ENCODE data around the gene FRMPD1.
"Not testable (repeated sequence)": the region's sequence is repeated elsewhere in the genome, so short reads cannot be mapped to it uniquely, and the experiment has no call there.

The FRMPD1 gene, protein sequence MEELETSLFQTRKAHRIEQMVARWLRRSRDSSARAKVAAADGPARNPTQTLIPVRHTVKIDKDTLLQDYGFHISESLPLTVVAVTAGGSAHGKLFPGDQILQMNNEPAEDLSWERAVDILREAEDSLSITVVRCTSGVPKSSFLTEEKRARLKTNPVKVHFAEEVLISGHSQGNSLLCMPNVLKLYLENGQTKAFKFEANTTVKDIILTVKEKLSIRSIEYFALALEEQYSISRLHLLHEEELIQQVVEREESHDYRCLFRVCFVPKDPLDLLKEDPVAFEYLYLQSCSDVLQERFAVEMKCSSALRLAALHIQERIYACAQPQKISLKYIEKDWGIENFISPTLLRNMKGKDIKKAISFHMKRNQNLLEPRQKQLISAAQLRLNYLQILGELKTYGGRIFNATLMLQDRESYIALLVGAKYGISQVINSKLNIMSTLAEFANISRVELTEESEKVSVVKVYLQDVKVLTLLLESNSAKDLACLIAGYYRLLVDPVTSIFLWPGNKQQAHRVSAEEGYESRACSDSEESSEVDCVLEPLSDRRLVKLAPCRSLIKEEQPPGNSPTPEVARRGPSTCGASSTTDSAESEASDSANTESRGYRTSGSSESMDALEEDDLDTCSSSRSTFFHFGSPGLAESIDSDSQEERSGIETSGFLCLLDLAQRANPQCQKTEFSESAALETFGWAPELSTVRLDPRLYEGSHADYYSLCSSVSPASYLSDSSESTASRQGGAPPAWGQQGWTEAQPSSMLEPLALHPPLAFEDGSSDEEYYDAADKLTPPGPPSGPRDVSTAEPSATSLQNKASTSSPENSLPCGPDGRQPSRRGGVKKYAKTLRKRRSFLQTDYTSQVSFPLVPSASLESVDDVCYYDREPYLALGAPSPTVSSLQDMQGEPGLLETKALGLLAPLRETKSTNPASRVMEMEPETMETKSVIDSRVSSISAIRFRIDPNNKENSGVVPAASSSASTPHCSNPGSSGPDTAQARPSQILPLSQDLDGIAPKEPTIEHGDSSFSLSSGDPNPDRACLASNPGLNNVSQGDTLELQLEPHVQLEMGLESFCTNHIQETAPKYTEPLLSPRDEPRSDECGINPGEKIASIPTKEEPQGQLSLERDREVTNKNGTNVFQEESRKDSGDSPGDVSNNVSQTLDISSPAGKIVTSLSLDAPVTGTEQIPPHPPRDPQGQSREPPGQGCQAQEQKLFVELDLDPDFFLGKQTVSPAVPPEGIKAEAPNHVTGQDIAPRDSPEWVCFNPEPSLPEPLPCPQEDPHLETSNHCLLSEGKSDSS (N-terminal part only)

DNA sequence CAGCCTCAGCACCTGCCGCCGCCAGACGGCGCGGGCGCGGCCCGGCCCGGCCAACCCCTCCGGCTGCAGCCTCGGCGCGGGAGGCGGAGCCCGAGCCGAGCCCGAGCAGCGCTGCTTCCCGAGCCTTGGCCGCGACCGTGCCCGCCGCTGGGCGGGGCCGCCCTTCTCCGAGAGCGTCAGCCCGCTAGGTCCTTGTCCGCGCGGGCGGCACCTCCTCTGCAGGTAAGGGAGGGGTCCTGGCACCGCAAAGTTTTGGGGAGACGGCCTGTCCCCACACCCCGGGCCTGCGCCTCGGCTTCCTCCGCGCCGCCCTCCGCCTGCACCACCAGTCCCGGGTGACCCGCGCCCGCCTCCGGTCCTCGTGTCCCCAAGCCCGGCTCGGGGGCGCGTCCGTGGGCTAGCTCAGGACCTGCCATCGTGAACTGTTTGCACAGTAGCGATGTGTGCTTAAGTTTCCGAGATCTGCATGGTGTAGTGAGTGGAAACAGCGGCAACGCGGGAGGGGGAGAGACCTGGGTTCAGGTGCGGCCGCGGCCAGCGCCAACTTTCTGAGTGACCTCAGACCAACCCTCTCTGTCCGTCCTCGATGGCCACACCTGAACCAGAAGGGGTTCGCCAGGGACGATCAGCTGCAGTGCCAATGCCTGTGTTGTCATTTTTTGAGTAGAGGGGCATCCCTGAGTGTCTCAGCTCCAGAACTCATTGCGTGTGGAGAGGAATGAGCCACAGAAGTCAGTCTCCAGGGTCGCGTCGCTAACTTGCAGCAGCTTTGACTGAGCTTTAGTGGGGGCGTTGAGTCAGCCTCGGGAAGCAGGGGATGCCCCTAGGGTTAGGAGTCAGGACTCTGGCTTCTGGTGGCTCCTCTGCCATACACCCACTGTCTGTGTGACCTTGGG is at the start of gene FRMPD1:
TSS of gene FRMPD1 (plus strand) at position 82 of the 896 bp plus-strand sequence. CDS start 41,688 bp downstream, outside the sequence.
- peak; percentile 26 for DNase-seq (ENCODE audit: low read depth)

DNA sequence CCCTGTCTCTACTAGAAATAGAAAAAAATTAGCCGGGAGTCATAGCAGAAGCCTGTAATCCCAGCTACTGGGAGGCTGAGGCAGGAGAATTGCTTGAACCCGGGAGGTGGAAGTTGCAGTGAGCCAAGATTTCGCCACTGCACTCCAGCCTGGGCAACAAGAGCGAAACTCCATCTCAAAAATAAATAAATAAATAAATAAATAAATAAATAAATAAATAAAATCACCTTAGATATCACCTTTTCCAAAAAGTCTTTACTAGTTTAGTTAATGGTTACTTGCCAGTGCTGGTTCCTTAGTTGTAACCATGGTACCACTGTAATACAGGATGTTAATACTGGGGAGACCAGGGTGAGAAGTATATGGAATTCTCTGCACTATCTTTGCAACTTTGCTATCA is 48.7 kb upstream of the FRMPD1 start:
- DNase-seq (ENCODE audit: low read depth): not testable (repeated sequence)

DNA sequence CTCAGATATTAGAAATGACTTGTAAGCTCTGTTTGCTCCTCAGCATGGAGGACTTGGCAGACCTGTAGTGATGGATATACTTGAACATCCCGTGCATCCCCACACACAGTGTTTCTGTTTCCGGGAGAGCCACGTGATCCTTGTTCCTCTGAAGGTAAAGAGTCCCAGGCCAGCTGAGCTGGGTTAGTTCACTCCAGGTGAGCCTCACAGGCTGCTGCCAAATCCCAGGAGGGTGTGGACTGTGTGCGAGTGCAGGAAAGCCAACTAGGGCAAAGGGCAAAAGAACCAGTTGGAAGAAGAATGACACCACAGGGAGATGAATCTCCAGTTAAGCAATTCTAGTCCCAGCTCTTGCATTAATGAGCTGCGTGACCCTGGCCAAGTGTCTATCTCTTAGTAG is 47.9 kb upstream of the FRMPD1 start:
- DNase-seq (ENCODE audit: low read depth): no peak

DNA sequence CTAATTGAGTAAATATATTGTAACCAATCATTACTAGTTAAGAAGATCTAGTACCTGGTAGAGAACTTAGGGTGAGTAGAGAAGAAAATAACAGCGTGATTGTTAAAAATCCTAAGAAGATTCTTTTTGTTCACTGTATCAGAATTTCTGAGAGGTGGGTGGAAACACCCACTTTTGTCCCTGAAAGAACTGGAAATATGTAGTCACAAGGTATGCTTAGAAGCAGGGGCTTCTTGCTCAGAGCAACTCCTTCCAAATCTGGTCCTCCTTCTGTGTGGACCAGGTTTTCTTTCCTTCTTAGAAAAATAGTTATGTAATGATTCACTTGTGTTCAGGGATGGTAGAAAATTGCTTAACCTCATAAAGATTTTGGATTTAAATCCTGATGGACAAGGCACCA is 46.5 kb upstream of the FRMPD1 start:
- no peak for DNase-seq (ENCODE audit: low read depth)

DNA sequence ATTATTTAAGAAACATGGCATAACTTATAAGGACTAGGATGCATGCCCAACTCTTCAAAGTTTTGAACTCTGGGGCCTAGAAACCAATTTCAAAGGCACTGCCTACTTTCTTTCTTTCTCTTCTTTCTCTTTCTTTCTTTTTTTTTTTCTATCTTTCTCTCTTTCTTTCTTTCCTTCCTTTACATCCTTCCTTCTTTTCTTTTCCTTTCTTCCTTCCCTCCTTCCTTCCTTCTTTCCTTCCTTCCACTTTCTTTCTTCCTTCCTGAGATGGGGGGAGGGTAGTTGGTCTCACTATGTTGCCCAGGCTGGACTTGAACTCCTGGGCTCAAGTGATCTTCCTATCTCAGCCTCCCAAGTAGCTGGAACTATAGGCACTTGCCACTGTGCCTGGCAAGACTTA is 42.5 kb upstream of the FRMPD1 start:
- no peak for DNase-seq (ENCODE audit: low read depth)

DNA sequence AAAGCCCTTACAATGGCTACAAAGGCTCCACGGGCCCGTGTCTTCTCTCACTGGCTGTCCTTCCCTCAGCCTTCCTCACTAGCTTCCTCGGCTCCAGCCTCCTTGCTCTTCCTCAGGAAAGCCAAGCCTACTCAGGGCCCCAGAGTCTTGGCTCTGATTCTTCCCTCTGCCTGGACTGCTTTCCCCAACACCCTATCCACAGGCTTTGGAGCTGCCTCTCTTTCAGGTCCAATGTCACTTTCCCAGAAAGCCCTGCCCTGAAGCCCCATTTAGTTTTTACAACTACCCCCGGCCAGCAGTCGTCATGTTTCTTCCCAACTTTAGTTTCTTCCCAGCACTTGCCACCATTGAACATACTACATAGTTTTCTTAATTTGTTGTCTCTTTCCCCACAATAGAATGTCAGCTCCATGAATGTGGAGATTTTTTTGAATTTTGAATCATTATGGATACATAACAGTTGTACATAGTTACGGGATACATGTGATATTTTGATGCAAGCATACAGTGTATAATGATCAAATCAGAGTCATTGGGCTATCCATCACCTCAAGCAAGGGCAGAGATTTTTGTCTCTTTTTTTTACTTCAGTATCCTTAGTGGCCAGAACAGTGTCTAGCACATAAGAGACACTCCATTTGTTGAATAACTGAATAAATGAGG is 40.9 kb upstream of the FRMPD1 start:
- no peak for DNase-seq (ENCODE audit: low read depth)

DNA sequence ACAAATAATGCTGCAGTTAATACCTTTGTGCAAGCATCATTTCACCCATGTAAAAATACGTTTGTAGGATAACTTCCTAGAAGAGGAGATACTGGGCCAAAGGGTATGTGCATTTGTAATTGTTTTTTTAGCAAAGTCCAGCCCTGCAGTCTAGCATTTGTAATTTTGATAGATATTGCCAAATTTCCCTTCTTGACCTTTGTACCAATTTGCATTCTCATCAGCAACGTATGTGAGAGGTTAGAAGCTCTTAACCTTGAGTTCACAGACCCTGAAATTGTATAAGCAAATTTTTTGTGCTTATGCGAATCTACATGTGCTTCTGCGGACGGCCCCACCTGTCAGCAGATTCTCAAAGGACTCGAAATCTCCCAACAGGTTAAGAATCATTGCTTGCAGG is 39.7 kb upstream of the FRMPD1 start:
- no peak for DNase-seq (ENCODE audit: low read depth)

DNA sequence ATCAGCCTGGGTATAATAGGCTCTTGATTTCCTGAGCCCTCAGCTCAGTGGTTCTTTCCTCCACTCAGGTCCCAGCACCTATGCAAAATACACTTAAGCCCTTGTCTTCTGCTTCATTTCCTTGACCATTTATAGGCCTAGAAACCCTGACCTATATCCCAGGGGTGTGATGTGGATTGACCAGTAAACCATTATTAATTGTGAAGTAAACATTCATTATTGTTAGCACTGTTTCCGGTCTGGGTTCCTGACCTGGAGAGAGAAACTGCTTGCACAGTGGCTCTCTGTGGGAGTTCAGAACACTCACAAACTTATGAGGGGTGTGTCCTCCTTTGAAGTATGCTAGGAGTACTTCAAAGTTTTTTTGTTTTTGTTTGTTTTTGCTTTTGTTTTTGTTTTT is 38.8 kb upstream of the FRMPD1 start:
- no peak for DNase-seq (ENCODE audit: low read depth)

DNA sequence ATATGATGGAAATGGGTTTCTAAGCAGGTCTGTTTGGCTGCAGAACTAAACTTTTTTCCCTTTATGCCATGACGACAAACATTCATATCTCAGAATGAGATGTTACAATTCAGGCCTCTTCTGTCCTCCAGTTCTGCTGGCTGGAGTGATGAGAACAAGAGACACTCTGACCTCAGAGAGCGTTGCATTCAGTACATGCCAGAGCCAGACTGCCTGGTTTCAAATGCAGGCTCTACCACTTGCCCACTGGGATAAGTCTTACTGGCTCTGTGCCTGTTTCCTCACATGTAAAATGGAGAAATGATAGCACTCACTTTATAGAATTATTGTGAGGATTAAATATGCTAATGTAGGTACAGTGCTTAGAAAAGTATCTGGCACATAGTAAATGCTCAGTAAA is 33.6 kb upstream of the FRMPD1 start:
- DNase-seq (ENCODE audit: low read depth): peak; percentile 56

DNA sequence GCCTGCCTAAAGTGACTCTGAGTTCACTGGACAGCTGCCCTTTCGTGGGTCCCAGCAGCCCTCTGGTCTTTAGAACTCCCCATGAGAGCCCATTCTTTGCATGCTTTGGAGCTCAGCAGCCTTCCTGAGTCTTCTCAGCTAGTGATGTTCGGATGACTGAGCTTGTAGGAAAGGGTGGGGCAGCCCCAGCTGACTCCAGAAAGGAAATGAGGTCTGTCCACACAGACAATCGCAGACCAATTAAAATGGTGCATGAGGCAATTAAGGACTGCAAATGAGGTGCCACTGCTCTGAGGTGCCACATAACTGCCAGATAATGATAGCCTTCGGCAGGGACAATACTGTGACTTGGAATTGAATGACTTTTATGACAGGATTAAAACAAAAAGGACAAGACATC is 32.9 kb upstream of the FRMPD1 start:
- peak; percentile 38 for DNase-seq (ENCODE audit: low read depth)

DNA sequence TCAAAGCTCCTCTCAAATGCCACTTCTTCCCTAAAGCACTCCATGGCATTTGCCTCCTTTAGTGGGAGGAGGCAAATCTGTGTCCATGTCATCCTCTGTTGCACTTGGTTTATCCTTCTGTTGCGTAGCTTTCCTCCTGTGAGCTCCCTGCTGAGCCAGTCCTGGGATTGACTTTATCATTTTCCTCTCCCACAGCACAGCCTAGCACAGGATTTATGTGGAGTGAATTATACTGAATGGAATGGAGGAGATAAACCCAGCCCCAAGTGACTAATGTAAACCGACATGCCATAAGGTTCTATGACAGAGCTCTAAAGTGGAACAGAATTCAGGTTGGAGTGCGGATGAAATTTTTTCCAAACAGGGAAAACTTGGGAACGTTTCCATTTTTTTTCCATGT is 31.9 kb upstream of the FRMPD1 start:
- peak; percentile 96 for DNase-seq (ENCODE audit: low read depth)

DNA sequence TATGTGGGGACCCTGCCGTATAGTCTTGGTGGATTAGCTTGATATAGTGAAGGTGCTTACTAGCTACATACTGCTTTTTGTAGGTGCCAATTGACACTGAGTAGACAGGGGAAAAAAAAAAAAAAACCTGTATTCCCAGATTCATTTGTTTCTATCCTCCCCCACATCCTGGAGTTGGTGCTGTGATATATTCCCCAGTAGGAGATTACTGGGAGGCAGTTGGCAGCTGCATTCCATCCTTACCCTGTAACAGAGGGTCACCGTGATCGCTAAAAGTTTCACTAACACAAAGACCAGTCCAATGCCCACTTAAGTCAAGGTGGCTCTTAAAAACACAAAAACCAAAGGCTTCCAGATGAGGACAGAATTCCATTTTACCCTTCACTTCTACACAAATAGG is 30.9 kb upstream of the FRMPD1 start:
- DNase-seq (ENCODE audit: low read depth): peak; percentile 58

DNA sequence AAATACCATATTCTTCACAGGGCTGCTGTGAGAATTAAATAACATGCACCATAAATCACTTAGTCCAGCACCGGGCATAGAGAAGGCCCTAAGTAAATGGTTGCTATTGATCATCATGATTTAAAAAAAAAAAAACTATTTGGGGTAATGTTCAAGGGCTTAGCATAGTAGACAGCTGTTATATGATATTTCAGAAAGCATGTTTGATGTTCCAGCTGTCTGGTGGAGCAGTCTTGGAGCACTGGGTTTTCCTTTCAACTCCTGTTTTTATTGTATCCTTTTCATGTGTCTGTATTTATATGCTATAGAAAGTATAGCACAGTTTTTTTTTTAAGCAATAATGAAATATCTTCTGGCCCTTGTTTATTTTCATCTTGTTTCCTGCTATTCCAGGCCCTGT is 30.4 kb upstream of the FRMPD1 start:
- no peak for DNase-seq (ENCODE audit: low read depth)

DNA sequence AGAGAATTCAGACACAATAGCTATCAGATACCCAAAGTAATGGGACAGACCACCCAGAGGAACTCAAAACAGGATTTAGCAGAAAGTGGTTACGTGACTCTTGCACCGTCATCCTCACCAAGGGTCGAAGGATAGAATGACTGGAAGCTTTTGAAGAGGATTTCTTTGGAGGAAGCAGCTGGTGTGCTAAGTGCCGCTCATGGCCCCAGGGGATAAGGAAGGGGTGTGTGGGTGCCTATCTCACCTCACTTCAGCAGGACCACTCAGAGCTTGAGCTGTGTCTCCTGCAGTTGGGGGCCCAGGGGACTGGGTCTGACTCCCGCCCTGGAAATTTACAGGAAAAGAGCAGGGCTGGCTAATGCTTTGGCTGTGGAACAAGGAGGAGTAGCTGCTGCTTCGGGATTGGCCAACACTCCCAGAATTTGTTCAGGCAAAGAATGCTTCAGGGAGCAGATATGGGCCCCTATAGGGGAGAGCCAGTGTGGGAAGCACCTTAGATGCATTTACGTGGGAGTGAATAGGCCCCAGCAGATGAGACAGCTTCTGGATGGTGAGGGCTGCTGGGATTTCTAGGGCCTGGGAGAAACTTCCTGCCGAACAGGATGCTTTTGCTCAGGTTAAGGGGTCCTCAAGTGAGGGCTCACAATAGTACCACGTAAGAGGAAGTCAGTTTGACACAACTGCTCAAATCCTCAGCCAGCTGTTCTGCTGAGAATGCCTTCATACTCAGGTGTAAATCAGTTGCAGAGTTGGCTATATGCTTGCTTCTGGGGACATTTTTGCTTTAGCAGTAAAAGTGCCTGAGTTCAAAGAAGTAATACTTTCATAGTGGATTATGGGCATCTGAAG is 29.3 kb upstream of the FRMPD1 start:
- peak; percentile 57 for DNase-seq (ENCODE audit: low read depth)

DNA sequence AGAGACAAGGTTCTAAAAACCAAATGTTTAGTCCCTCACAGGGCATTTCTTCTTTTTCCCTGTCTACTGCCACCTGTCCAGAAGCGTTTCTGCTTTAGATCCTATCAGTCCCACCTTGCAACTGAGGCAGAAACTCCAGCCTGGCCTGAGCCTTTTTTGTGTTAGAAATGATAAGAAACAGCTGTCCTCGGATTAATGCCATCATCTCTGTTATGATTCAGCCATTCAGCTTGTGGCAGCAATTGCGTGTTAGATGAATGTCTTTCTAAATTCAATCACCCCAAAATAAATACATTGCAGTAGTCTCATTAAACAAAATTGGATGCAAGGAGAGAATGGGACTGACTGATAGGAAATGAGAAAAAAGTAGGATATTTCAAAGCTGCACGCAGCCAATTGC is 28.3 kb upstream of the FRMPD1 start:
- no peak for DNase-seq (ENCODE audit: low read depth)

DNA sequence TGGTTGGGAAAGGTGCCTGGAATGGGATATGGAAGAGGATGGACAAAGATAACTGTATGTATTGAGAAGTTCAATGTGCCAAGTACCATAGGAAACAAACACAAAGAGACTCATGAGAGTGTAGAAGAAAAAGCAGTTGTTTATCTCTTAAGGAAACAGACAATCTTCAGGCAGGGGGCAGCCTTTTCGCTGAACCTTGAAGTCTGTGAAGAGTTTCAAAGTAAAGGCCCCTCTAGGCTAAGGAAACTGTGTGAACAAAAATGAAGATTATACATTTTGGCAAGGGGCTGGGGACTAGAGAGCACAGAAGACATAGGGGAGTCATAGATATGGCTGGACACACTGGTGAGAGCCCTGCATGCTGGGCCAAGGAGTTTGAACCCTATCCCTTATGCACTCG is 27.5 kb upstream of the FRMPD1 start:
- DNase-seq (ENCODE audit: low read depth): no peak

DNA sequence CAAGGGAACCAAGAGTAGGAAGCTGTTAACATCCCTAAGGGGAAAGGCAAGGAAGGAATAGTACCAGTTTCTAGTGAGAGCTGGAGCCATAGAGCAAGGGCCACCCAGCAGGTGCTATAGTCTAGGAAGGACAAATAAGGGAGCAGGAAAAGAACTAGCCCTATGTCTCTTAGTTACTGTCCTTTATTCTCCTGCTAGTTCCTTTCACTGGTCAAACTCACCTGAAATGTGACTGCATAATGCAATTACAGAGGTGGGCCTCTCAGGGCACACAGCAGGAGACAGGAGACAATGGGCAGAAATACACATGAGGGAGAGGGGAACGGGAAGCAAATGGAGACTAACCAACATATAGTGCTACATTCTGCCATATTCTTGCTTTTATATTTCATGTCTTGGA is 26.7 kb upstream of the FRMPD1 start:
- no peak for DNase-seq (ENCODE audit: low read depth)

DNA sequence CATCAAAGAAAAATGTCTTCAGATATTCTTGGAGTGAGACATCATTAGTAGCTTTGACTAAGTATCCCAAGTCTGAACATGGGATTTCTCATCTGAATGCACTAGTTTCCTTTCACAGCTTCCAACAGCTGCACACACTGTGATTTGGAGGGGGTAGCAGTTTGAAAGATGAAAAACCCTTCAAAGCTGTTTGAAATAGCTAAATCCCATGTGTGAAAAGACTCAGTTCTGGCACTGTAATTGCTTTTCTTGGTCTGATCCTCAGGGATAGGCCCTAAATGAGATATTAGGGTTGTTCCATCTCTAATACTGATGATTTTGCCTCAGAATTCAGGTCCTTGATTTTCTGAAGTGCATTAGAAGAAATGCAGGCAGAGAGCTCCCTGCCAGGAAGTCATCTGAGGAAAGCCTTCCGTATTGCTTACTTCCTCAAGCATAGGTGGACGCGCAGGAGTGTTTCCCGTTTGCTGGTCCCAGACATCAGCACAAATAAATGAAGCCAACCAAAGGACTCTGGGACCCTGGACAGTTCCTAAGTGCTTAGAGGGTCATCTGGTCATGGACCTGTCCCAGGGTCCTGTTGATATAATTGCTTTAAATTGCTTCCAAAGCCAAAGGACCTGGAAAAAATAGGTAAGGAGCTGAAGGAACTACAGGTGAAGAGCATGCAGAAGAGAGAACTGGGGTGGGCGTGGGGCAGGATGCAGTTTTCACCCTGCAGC is 25.6 kb upstream of the FRMPD1 start:
- DNase-seq (ENCODE audit: low read depth): no peak

DNA sequence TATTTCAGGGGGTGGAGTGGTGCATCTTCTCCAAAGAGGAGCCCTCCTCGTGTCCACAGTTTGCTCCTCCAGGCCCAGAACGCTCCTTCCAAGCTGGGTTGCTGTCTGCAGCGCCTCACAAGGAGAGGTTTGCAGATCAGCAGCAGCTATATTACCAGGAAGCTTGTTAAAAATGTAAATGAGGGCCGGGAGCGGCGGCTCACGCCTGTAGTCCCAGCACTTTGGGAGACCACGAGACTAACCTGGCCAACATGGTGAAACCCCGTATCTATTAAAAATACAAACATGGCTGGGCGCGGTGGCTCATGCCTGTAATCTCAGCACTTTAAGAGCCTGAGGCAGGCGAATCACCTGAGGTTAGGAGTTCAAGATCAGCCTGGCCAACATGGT is 25.0 kb upstream of the FRMPD1 start:
- DNase-seq (ENCODE audit: low read depth): no peak
